ENCODE measurements around the gene TMOD2. TPM values are rescaled to one million over a fixed set of nuclear protein-coding genes. Genes with fewer than 3 reads are reported as not detected.
A peak's percentile ranks its signal among the peaks of the same experiment; 100 is the strongest.

Gene TMOD2
- total RNA-seq, 2 experiments from 2014 or later, result 5.6 to 6.9 TPM

GRCh38 chr15:51775967-51776816, 24.8 kb downstream of the TMOD2 start:
- peaks cover 69% of the 10 kb centered on the region for H3K36me3 Mint-ChIP-seq (ENCODE audit: low read depth)
- intact Hi-C loops (cut with DNase I, micrococcal nuclease), result loop anchor here (1.0 to 5.0 kb wide), 4 partner anchors 41 to 614 kb away; no protein-coding TSS in a partner anchor
- H3K36me3 ChIP-seq (ENCODE audit: insufficient read depth, low read length), result peaks cover 26% of the 10 kb centered on the region
- H3K27ac ChIP-seq (ENCODE audit: low read depth in 1 of 2, low read length in 2 of 2), result no peak overlapping the region
- H3K9me3 ChIP-seq (ENCODE audit: control insufficient read depth in 1 of 2, insufficient read depth in 1 of 2, low read length in 2 of 2), result no peaks in the 10 kb centered on the region
- H3K27me3 Mint-ChIP-seq, result no peaks in the 10 kb centered on the region
- no peak overlapping the region for H3K4me3 ChIP-seq (ENCODE audit: low read length)
- H3K9me3 Mint-ChIP-seq, result no peaks in the 10 kb centered on the region
- TF ChIP-seq CTCF (IDR thresholded peaks at IDR 0.05), result peak; percentile 80
- POLR2A ChIA-PET, result interaction anchor here (0.8 to 2.0 kb wide), 4 partner anchors 39 to 131 kb away, joined by 3 to 32 read pairs (median 9); partner anchors contain the start of gene LYSMD2
- H3K27me3 ChIP-seq (ENCODE audit: control insufficient read depth in 1 of 2, insufficient read depth in 2 of 2, low read length in 2 of 2), result no peaks in the 10 kb centered on the region
- DNase-seq (peak; percentile 13 to 74 (median 45)), ATAC-seq (ENCODE audit: poor library complexity) (peak; percentile 78)
- no peak overlapping the region for H3K4me3 Mint-ChIP-seq
- peaks cover 9% of the 10 kb centered on the region for H3K4me1 Mint-ChIP-seq (ENCODE audit: low read depth)
- no peak overlapping the region for H3K27ac Mint-ChIP-seq
- CTCF ChIA-PET, result interaction anchor here (0.7 to 3.5 kb wide), 40 partner anchors 9 to 614 kb away, joined by 3 to 179 read pairs (median 5); partner anchors contain the start of genes DMXL2, LYSMD2, SCG3 and TMOD2
- no peaks in the 10 kb centered on the region for H3K4me1 ChIP-seq (ENCODE audit: insufficient read depth, low read length)

- Histone ChIP-seq H3K4me1 (ENCODE audit: insufficient read depth, low read length) (no peaks in the 10 kb centered on the region), H3K27me3 (ENCODE audit: control insufficient read depth in 1 of 2, insufficient read depth in 2 of 2, low read length in 2 of 2) (no peaks in the 10 kb centered on the region), H3K9me3 (ENCODE audit: control insufficient read depth in 1 of 2, insufficient read depth in 1 of 2, low read length in 2 of 2) (no peaks in the 10 kb centered on the region), H3K4me3 (ENCODE audit: low read length) (no peak overlapping the region), H3K36me3 (ENCODE audit: insufficient read depth, low read length) (peaks cover 26% of the 10 kb centered on the region), H3K27ac (ENCODE audit: low read depth in 1 of 2, low read length in 2 of 2) (no peak overlapping the region)
- Mint-ChIP-seq H3K36me3 (ENCODE audit: low read depth) (peaks cover 73% of the 10 kb centered on the region), H3K27me3 (no peaks in the 10 kb centered on the region), H3K27ac (no peak overlapping the region), H3K9me3 (no peaks in the 10 kb centered on the region), H3K4me3 (no peak overlapping the region), H3K4me1 (ENCODE audit: low read depth) (peaks cover 9% of the 10 kb centered on the region)
- peak; percentile 85 for ATAC-seq (ENCODE audit: poor library complexity)
- intact Hi-C loops (cut with DNase I, micrococcal nuclease), result loop anchor here (1.0 to 5.0 kb wide), 4 partner anchors 42 to 615 kb away; no protein-coding TSS in a partner anchor
- DNase-seq, result peak; percentile 32 to 83 (median 50)
- ChIA-PET CTCF (interaction anchor here (0.8 to 3.5 kb wide), 37 partner anchors 9 to 614 kb away, joined by 3 to 179 read pairs (median 5); partner anchors contain the start of genes DMXL2, LYSMD2, SCG3 and TMOD2), POLR2A (interaction anchor here (2.0 kb wide), 2 partner anchors 40 to 127 kb away, joined by 15 to 32 read pairs; partner anchors contain the start of gene LYSMD2)
- TF ChIP-seq CTCF (IDR thresholded peaks at IDR 0.05), result peak; percentile 70
Observed at GRCh38 chr15:51776952-51777569, 25.7 kb downstream of the TMOD2 start.

- Mint-ChIP-seq H3K27ac (no peak overlapping the region), H3K9me3 (no peaks in the 10 kb centered on the region), H3K4me1 (ENCODE audit: low read depth) (peaks cover 9% of the 10 kb centered on the region), H3K36me3 (ENCODE audit: low read depth) (peaks cover 72% of the 10 kb centered on the region), H3K4me3 (no peak overlapping the region), H3K27me3 (no peaks in the 10 kb centered on the region)
- no peak for DNase-seq
- no peaks in the 10 kb centered on the region for H3K27me3 ChIP-seq (ENCODE audit: control insufficient read depth in 1 of 2, insufficient read depth in 2 of 2, low read length in 2 of 2)
- H3K4me1 ChIP-seq (ENCODE audit: insufficient read depth, low read length), result no peaks in the 10 kb centered on the region
- no peaks in the 10 kb centered on the region for H3K9me3 ChIP-seq (ENCODE audit: control insufficient read depth in 1 of 2, insufficient read depth in 1 of 2, low read length in 2 of 2)
- no peak for TF ChIP-seq CTCF (IDR thresholded peaks at IDR 0.05)
- no peak overlapping the region for H3K27ac ChIP-seq (ENCODE audit: low read depth in 1 of 2, low read length in 2 of 2)
- H3K4me3 ChIP-seq (ENCODE audit: low read length), result no peak overlapping the region
- intact Hi-C loops (cut with DNase I, micrococcal nuclease), result no loop called here
- ATAC-seq (ENCODE audit: poor library complexity), result no peak
- CTCF ChIA-PET, result interaction anchor here (0.5 to 1.8 kb wide), 2 partner anchors 125 to 131 kb away, joined by 3 to 5 read pairs; no protein-coding TSS in a partner anchor
- POLR2A ChIA-PET, result interaction anchor here (0.7 kb wide), 1 partner anchor 11 kb away, joined by 3 read pairs; no protein-coding TSS in a partner anchor
- peaks cover 26% of the 10 kb centered on the region for H3K36me3 ChIP-seq (ENCODE audit: insufficient read depth, low read length)
Observed at GRCh38 chr15:51780636-51781035, 29.2 kb downstream of the TMOD2 start.

Data from CD4-positive, alpha-beta T cell (primary cell).